Peyer's patch (tissue), 4 donors: ENCODE results near the gene VASH1.

Experiments used
- POLR2A ChIP-seq, 2 donors: fragments of 450-650 bp; IDR thresholded peaks; one replicate each; pipeline ENCODE4 v1.5.1; 2017; ENCODE audit warnings: antibody characterized with exemption in 2 of 2, mild to moderate bottlenecking in 2 of 2, moderate library complexity in 2 of 2
- TF ChIP-seq, protein P1 (sequence below), 6 experiments: fragments of 450-650 bp in 4 of 6; fragments of 200-600 bp in 2 of 6; sonication (generic) in 1 of 6; IDR thresholded peaks; one replicate each; pipeline ENCODE4 v1.5.1; 2017 to 2019; ENCODE audit warnings: antibody characterized with exemption in 6 of 6, mild to moderate bottlenecking in 3 of 6, moderate library complexity in 1 of 6

DNA sequence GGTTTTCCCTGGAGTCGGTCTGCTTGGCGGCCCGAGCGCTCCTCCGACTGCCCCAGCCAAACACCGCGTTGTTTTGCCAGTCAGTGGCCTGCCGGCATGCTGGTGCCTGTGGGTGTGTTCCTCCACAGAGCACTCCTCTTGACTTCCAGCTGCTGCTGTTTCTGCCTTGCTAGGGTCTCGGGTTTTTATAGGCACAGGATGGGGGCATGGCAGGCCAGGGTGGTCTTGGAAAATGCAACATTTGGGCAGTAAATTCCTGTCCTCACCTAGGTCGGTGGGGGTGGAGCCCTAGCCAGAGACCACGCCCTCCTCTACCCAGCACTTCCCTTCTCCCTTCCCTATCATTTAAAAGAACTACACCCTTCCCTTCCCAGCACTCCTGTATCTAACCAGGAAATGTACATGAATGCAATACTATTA, 34.7 kb upstream of the VASH1 start:
- TF ChIP-seq, protein P1, sequence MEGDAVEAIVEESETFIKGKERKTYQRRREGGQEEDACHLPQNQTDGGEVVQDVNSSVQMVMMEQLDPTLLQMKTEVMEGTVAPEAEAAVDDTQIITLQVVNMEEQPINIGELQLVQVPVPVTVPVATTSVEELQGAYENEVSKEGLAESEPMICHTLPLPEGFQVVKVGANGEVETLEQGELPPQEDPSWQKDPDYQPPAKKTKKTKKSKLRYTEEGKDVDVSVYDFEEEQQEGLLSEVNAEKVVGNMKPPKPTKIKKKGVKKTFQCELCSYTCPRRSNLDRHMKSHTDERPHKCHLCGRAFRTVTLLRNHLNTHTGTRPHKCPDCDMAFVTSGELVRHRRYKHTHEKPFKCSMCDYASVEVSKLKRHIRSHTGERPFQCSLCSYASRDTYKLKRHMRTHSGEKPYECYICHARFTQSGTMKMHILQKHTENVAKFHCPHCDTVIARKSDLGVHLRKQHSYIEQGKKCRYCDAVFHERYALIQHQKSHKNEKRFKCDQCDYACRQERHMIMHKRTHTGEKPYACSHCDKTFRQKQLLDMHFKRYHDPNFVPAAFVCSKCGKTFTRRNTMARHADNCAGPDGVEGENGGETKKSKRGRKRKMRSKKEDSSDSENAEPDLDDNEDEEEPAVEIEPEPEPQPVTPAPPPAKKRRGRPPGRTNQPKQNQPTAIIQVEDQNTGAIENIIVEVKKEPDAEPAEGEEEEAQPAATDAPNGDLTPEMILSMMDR (IDR thresholded peaks at IDR 0.05), result no peak
- no peak for TF ChIP-seq POLR2A (IDR thresholded peaks at IDR 0.05)
